WTC11 (cell line): Measurements from ENCODE around the gene USH1C. TPM values are rescaled to one million over a fixed set of nuclear protein-coding genes. Genes with fewer than 3 reads are reported as not detected.

Source experiments
- ATAC-seq: fragments of 200-7000 bp; cut with Tn5 transposase; 2 replicates; pipeline ENCODE4 v1.10.0; 2021; ENCODE audit warnings: mild to moderate bottlenecking, moderate library complexity
- CTCF ChIA-PET: fragments of 300-600 bp; sonication (Branson Sonifier 250); formaldehyde crosslinking; loops from one replicate; lab custom pipeline; 2021; ENCODE audit warnings: antibody characterized with exemption; lab: Charles Lee
- POLR2A ChIA-PET: fragments of 350-600 bp; sonication (Branson Sonifier 250); formaldehyde crosslinking; loops from one replicate; lab custom pipeline; 2021; ENCODE audit warnings: antibody characterized with exemption; lab: Charles Lee
- DNase-seq: peaks from one replicate; pipeline ENCODE4 v3.0.0; 2021; ENCODE audit warnings: low spot score
- H3K27ac Mint-ChIP-seq: 2 replicates; pipeline ENCODE4 v1.8.0; 2021; ENCODE audit warnings: mixed read lengths
- H3K27me3 Mint-ChIP-seq: 2 replicates; pipeline ENCODE4 v1.8.0; 2021; ENCODE audit warnings: low read depth, mild to moderate bottlenecking, moderate library complexity, mixed read lengths
- H3K36me3 Mint-ChIP-seq: 2 replicates; pipeline ENCODE4 v1.8.0; 2021; ENCODE audit warnings: mixed read lengths
- H3K4me1 Mint-ChIP-seq: 2 replicates; pipeline ENCODE4 v1.8.0; 2022; ENCODE audit warnings: mixed read lengths
- H3K4me3 Mint-ChIP-seq: 2 replicates; pipeline ENCODE4 v1.8.0; 2021; ENCODE audit warnings: mild to moderate bottlenecking, moderate library complexity, mixed read lengths
- H3K9me3 Mint-ChIP-seq: 2 replicates; pipeline ENCODE4 v1.8.0; 2021; ENCODE audit warnings: mixed read lengths
- ATF1 ChIP-seq: sonication (generic); formaldehyde crosslinking; IDR thresholded peaks from 2 replicates; pipeline ENCODE4 v1.8.1; 2023; ENCODE audit warnings: mild to moderate bottlenecking, moderate library complexity, missing genetic modification reagents
- ELF4 ChIP-seq: sonication (generic); formaldehyde crosslinking; IDR thresholded peaks from 2 replicates; pipeline ENCODE4 v1.8.1; 2022; ENCODE audit warnings: low read depth, mild to moderate bottlenecking, moderate library complexity, missing genetic modification reagents
- FOXP1 ChIP-seq: sonication (generic); formaldehyde crosslinking; IDR thresholded peaks from 2 replicates; pipeline ENCODE4 v1.8.0; 2022; ENCODE audit warnings: missing genetic modification reagents, mild to moderate bottlenecking, moderate library complexity, borderline replicate concordance
- HMGA2 ChIP-seq: fragments of 250-450 bp; sonication (Bioruptor Pico); IDR thresholded peaks from 2 replicates; pipeline ENCODE4 v1.4.0; 2021; ENCODE audit warnings: mild to moderate bottlenecking, moderate library complexity
- NFYB ChIP-seq: sonication (generic); formaldehyde crosslinking; conservative IDR thresholded peaks from 2 replicates; pipeline ENCODE4 v1.8.0; 2022; ENCODE audit warnings: low read depth, missing genetic modification reagents
- OVOL2 ChIP-seq: fragments of 250-450 bp; sonication (Bioruptor Pico); IDR thresholded peaks from 2 replicates; pipeline ENCODE4 v1.9.0; 2021; ENCODE audit warnings: mild to moderate bottlenecking, borderline replicate concordance
- RELA ChIP-seq: sonication (generic); formaldehyde crosslinking; IDR thresholded peaks from 2 replicates; pipeline ENCODE4 v1.8.1; 2022; ENCODE audit warnings: missing genetic modification reagents, mild to moderate bottlenecking, borderline replicate concordance
- RORB ChIP-seq: fragments of 250-450 bp; sonication (Bioruptor Pico); IDR thresholded peaks from 2 replicates; pipeline ENCODE4 v1.9.0; 2021; ENCODE audit warnings: mild to moderate bottlenecking
- SMAD4 ChIP-seq: sonication (generic); formaldehyde crosslinking; IDR thresholded peaks from 2 replicates; pipeline ENCODE4 v1.8.0; 2022; ENCODE audit warnings: mild to moderate bottlenecking, missing genetic modification reagents
- ZNF232 ChIP-seq: sonication (generic); formaldehyde crosslinking; IDR thresholded peaks from 2 replicates; pipeline ENCODE4 v1.8.0; 2022; ENCODE audit warnings: mild to moderate bottlenecking, missing genetic modification reagents
- ZNF671 ChIP-seq: fragments of 250-450 bp; sonication (Bioruptor Pico); IDR thresholded peaks from 2 replicates; pipeline ENCODE4 v1.8.0; 2021; ENCODE audit warnings: mild to moderate bottlenecking
- total RNA-seq: library from RNA; stranded (reverse); gene quantifications from 3 replicates; pipeline ENCODE4 v1.2.3, GENCODE V29; 2021
- TF ChIP-seq, protein P1 (sequence below): sonication (generic); formaldehyde crosslinking; IDR thresholded peaks from 2 replicates; pipeline ENCODE4 v1.8.0; 2022; ENCODE audit warnings: mild to moderate bottlenecking, missing genetic modification reagents
- TF ChIP-seq, protein P2 (sequence below): sonication (generic); formaldehyde crosslinking; IDR thresholded peaks from 2 replicates; pipeline ENCODE4 v1.8.1; 2023; ENCODE audit warnings: mild to moderate bottlenecking, missing genetic modification reagents, borderline replicate concordance
- TF ChIP-seq, protein P3 (sequence below): sonication (generic); formaldehyde crosslinking; IDR thresholded peaks from 2 replicates; pipeline ENCODE4 v1.8.1; 2023; ENCODE audit warnings: mild to moderate bottlenecking, missing genetic modification reagents, moderate library complexity
- TF ChIP-seq, protein P4 (sequence below): sonication (generic); formaldehyde crosslinking; IDR thresholded peaks from 2 replicates; pipeline ENCODE4 v1.8.1; 2023; ENCODE audit warnings: mild to moderate bottlenecking, moderate library complexity, missing genetic modification reagents
- TF ChIP-seq, protein P5 (sequence below): sonication (generic); formaldehyde crosslinking; IDR thresholded peaks from 2 replicates; pipeline ENCODE4 v1.8.0; 2022; ENCODE audit warnings: mild to moderate bottlenecking, missing genetic modification reagents
- TF ChIP-seq, protein P6 (sequence below): fragments of 250-450 bp; sonication (Bioruptor Pico); IDR thresholded peaks from 2 replicates; pipeline ENCODE4 v1.8.0; 2021; ENCODE audit warnings: mild to moderate bottlenecking
- TF ChIP-seq, protein P7 (sequence below): sonication (generic); formaldehyde crosslinking; IDR thresholded peaks from 2 replicates; pipeline ENCODE4 v1.8.0; 2023; ENCODE audit warnings: missing genetic modification reagents, mild to moderate bottlenecking, borderline replicate concordance

USH1C gene
- total RNA-seq, 1 experiment from 2014 or later, result 3.9 TPM

DNA sequence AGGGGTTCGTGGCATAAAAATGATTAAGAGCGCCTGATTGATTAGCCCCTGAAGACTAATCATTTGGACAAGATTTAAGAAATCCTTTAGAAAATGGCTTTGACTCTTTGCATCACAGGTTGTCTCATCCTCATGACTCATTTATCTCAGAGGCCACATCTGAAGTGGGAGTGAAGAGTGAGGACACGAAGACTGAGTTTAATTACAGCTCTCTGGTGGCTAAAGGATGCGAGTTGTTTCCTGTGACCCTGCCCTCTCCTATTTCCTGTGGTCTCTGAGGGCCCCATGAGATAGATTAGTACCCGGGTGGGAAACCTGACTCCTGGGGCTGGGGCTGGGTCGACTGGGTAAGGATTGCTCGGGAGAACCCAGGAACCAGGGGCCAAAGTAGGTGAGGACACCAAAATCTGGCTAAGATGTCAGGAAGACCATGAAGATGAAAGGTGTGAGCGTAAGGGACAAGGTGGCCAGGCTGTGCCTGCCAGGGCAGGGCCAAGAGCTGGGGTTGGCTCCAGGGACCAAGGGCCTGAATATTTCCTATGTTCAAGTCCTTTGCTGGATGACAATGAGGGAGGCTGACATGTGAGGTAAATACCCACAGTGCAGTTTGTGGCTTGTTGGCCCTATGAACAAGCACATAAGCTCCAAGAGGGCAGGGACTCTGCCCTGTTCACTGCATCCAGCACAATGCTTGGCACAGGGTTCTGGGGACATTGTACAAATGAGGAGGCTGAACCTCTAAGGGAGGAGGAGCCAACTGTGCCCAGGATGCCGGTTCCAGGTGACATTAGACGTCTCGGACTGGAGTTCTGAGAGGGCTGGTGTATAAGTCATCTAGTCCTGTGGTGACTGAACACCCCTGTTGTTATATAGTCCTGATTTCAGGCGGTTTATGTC lies 6.5 kb upstream of the USH1C start:
- peaks cover 16% of the 10 kb centered on the region for H3K27me3 Mint-ChIP-seq
- peaks cover 22% of the 10 kb centered on the region for H3K4me1 Mint-ChIP-seq
- ATAC-seq (no peak), DNase-seq (no peak)
- H3K27ac Mint-ChIP-seq, result no peak overlapping the region
- ChIA-PET POLR2A (interaction anchor here (0.9 kb wide), 1 partner anchor 10 kb away, joined by 3 read pairs; no protein-coding TSS in a partner anchor), CTCF (interaction anchor here (0.7 to 8.4 kb wide), 3 partner anchors 13 to 22 kb away, joined by 3 to 104 read pairs (median 4); no protein-coding TSS in a partner anchor)
- no peaks in the 10 kb centered on the region for H3K9me3 Mint-ChIP-seq
- no peak overlapping the region for H3K4me3 Mint-ChIP-seq
- no peaks in the 10 kb centered on the region for H3K36me3 Mint-ChIP-seq
- TF ChIP-seq SMAD4, result no peak
- no peak for TF ChIP-seq RELA
- TF ChIP-seq, protein P1, sequence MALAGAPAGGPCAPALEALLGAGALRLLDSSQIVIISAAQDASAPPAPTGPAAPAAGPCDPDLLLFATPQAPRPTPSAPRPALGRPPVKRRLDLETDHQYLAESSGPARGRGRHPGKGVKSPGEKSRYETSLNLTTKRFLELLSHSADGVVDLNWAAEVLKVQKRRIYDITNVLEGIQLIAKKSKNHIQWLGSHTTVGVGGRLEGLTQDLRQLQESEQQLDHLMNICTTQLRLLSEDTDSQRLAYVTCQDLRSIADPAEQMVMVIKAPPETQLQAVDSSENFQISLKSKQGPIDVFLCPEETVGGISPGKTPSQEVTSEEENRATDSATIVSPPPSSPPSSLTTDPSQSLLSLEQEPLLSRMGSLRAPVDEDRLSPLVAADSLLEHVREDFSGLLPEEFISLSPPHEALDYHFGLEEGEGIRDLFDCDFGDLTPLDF (CRISPR knock-in tag), result no peak
- TF ChIP-seq, protein P2, sequence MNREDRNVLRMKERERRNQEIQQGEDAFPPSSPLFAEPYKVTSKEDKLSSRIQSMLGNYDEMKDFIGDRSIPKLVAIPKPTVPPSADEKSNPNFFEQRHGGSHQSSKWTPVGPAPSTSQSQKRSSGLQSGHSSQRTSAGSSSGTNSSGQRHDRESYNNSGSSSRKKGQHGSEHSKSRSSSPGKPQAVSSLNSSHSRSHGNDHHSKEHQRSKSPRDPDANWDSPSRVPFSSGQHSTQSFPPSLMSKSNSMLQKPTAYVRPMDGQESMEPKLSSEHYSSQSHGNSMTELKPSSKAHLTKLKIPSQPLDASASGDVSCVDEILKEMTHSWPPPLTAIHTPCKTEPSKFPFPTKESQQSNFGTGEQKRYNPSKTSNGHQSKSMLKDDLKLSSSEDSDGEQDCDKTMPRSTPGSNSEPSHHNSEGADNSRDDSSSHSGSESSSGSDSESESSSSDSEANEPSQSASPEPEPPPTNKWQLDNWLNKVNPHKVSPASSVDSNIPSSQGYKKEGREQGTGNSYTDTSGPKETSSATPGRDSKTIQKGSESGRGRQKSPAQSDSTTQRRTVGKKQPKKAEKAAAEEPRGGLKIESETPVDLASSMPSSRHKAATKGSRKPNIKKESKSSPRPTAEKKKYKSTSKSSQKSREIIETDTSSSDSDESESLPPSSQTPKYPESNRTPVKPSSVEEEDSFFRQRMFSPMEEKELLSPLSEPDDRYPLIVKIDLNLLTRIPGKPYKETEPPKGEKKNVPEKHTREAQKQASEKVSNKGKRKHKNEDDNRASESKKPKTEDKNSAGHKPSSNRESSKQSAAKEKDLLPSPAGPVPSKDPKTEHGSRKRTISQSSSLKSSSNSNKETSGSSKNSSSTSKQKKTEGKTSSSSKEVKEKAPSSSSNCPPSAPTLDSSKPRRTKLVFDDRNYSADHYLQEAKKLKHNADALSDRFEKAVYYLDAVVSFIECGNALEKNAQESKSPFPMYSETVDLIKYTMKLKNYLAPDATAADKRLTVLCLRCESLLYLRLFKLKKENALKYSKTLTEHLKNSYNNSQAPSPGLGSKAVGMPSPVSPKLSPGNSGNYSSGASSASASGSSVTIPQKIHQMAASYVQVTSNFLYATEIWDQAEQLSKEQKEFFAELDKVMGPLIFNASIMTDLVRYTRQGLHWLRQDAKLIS (CRISPR knock-in tag), result no peak
- TF ChIP-seq, protein P3, sequence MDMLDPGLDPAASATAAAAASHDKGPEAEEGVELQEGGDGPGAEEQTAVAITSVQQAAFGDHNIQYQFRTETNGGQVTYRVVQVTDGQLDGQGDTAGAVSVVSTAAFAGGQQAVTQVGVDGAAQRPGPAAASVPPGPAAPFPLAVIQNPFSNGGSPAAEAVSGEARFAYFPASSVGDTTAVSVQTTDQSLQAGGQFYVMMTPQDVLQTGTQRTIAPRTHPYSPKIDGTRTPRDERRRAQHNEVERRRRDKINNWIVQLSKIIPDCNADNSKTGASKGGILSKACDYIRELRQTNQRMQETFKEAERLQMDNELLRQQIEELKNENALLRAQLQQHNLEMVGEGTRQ (CRISPR knock-in tag), result no peak
- TF ChIP-seq, protein P4, sequence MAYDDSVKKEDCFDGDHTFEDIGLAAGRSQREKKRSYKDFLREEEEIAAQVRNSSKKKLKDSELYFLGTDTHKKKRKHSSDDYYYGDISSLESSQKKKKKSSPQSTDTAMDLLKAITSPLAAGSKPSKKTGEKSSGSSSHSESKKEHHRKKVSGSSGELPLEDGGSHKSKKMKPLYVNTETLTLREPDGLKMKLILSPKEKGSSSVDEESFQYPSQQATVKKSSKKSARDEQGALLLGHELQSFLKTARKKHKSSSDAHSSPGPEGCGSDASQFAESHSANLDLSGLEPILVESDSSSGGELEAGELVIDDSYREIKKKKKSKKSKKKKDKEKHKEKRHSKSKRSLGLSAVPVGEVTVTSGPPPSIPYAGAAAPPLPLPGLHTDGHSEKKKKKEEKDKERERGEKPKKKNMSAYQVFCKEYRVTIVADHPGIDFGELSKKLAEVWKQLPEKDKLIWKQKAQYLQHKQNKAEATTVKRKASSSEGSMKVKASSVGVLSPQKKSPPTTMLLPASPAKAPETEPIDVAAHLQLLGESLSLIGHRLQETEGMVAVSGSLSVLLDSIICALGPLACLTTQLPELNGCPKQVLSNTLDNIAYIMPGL (CRISPR knock-in tag), result no peak
- TF ChIP-seq ATF1 (CRISPR knock-in tag), result no peak
- TF ChIP-seq, protein P5, sequence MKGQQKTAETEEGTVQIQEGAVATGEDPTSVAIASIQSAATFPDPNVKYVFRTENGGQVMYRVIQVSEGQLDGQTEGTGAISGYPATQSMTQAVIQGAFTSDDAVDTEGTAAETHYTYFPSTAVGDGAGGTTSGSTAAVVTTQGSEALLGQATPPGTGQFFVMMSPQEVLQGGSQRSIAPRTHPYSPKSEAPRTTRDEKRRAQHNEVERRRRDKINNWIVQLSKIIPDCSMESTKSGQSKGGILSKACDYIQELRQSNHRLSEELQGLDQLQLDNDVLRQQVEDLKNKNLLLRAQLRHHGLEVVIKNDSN, result no peak
- no peak for TF ChIP-seq FOXP1
- no peak for TF ChIP-seq RORB (CRISPR knock-in tag)
- no peak for TF ChIP-seq NFYB (CRISPR knock-in tag)
- no peak for TF ChIP-seq ZNF232 (CRISPR knock-in tag)
- TF ChIP-seq, protein P6, sequence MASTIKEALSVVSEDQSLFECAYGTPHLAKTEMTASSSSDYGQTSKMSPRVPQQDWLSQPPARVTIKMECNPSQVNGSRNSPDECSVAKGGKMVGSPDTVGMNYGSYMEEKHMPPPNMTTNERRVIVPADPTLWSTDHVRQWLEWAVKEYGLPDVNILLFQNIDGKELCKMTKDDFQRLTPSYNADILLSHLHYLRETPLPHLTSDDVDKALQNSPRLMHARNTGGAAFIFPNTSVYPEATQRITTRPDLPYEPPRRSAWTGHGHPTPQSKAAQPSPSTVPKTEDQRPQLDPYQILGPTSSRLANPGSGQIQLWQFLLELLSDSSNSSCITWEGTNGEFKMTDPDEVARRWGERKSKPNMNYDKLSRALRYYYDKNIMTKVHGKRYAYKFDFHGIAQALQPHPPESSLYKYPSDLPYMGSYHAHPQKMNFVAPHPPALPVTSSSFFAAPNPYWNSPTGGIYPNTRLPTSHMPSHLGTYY, result no peak
- no peak for TF ChIP-seq ELF4 (CRISPR knock-in tag)
- TF ChIP-seq, protein P7, sequence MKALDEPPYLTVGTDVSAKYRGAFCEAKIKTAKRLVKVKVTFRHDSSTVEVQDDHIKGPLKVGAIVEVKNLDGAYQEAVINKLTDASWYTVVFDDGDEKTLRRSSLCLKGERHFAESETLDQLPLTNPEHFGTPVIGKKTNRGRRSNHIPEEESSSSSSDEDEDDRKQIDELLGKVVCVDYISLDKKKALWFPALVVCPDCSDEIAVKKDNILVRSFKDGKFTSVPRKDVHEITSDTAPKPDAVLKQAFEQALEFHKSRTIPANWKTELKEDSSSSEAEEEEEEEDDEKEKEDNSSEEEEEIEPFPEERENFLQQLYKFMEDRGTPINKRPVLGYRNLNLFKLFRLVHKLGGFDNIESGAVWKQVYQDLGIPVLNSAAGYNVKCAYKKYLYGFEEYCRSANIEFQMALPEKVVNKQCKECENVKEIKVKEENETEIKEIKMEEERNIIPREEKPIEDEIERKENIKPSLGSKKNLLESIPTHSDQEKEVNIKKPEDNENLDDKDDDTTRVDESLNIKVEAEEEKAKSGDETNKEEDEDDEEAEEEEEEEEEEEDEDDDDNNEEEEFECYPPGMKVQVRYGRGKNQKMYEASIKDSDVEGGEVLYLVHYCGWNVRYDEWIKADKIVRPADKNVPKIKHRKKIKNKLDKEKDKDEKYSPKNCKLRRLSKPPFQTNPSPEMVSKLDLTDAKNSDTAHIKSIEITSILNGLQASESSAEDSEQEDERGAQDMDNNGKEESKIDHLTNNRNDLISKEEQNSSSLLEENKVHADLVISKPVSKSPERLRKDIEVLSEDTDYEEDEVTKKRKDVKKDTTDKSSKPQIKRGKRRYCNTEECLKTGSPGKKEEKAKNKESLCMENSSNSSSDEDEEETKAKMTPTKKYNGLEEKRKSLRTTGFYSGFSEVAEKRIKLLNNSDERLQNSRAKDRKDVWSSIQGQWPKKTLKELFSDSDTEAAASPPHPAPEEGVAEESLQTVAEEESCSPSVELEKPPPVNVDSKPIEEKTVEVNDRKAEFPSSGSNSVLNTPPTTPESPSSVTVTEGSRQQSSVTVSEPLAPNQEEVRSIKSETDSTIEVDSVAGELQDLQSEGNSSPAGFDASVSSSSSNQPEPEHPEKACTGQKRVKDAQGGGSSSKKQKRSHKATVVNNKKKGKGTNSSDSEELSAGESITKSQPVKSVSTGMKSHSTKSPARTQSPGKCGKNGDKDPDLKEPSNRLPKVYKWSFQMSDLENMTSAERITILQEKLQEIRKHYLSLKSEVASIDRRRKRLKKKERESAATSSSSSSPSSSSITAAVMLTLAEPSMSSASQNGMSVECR (CRISPR knock-in tag), result no peak
- TF ChIP-seq ZNF671 (CRISPR knock-in tag), result no peak
- no peak for TF ChIP-seq OVOL2 (CRISPR knock-in tag)
- TF ChIP-seq HMGA2 (CRISPR knock-in tag), result no peak
